HG03575 (cell line): ENCODE results near the gene RNU5B-1.
"Not testable (repeated sequence)": the region's sequence is repeated elsewhere in the genome, so short reads cannot be mapped to it uniquely, and the experiment has no call there.

Experiments
- ATAC-seq: cut with Tn5 transposase; IDR thresholded peaks from one replicate; pipeline ENCODE4 v1.9.1; 2021; ENCODE audit not compliant: unreplicated experiment, insufficient number of reproducible peaks, low FRiP score; ENCODE audit errors: extremely low read depth

RNU5B-1 gene

DNA sequence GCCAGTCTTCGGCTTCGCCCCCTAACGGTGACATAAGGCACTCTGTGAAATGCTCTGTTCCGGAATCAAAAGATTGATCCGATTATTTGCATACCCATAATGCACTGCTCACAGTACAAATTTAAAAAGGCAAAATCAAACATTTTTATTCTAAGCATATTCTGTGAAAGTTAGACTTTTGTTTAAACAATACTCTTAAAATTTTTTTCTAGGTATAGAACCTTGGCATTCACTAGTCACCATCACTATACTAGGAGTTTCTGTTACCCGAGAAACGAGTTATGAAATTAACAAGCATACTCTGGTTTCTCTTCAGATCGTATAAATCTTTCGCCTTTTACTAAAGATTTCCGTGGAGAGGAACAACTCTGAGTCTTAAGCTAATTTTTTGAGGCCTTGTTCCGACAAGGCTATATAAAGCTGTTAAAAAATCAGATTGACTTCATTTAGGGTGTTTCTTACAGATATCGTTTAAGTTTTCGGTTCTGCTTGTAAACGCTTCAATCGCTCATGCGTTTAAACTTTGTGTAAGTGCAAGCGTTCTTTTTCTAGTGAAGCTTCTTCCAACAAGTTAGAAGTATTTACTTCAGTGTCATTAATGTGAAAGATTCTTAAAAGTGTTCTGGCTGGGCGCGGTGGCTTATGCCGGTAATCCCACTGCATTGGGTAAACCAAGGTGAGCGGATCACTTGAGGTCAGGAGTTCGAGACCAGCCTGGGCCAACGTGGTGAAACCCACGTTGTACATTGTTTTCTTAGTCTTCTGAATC lies at the start of gene RNU5B-1:
Gene RNU5B-1 (plus strand): TSS at position 297 of the 769 bp plus-strand sequence.
- peak; percentile 49 for ATAC-seq

- no peak for ATAC-seq
Measured at GRCh38 chr15:65254758-65255157, 49.7 kb upstream of the RNU5B-1 start.

- ATAC-seq: no peak
Measured at GRCh38 chr15:65255486-65256140, 48.9 kb upstream of the RNU5B-1 start.

DNA sequence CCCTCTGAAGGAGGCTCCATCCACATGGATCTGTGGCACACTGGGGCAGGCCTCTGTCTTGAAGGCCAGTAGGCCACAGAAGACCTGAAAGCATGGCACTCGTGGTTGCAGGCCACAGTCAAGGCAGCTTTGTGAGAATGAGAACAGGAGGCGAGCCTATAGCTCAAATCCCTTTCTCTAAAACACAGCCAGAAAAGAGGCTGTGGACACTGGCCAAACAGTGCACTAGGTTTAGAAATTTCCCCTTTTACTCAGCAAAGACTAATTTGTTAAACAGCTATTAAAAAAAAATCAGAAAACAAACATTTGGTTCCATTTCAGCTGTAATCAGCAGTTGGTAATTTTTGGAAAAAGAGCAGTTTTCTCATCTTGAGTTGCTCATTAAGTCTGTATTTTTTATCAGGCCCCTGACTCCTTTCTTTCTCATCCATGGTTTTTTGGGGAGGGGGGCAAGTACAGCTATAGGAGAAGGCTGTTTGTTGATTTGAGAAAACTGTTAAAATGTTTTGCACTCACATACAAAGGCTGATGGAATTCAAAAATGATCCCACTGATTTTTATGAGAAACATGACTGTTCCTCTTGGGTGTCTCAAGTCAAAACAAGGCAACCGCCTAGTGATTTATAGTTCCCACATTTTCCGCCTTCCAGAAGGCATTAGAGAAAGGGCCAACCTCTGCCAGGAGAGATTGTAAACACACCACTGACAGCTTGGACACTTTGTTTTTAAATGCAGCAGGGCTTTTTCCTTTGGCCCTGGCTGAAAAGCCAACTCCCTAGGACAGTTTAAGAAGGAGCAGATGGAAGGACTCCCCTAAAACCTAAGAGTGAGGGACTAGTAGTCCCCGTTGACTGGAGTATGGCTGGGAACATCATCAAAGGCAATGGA lies 45.9 kb upstream of the RNU5B-1 start:
- ATAC-seq: no peak

DNA sequence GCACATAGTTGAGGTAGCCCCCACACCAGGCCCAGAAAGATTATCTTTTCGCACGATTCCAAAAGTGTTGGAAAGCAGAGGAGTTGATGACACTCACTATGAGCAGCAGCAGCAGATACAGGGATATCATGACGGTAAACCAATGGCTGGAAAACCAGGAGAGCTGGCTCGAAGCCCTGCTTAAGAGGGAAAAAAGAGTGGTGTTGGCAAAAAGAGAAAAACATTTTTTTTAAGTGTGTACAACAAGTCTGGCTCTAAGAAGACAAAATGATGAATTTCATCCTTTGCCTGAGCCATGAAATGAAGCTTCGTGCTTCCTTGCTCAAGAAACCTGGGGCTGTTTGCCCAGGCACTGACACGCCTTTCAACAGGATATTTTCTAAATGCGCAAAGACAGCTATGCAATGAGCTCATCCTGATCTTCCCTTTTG lies 45.1 kb upstream of the RNU5B-1 start:
- no peak for ATAC-seq

GRCh38 chr15:65260968-65261367 lies 43.5 kb upstream of the RNU5B-1 start:
- ATAC-seq: no peak

GRCh38 chr15:65263313-65263712 lies 41.2 kb upstream of the RNU5B-1 start:
- ATAC-seq: no peak

GRCh38 chr15:65264863-65265430 lies 39.5 kb upstream of the RNU5B-1 start:
- ATAC-seq: no peak

DNA sequence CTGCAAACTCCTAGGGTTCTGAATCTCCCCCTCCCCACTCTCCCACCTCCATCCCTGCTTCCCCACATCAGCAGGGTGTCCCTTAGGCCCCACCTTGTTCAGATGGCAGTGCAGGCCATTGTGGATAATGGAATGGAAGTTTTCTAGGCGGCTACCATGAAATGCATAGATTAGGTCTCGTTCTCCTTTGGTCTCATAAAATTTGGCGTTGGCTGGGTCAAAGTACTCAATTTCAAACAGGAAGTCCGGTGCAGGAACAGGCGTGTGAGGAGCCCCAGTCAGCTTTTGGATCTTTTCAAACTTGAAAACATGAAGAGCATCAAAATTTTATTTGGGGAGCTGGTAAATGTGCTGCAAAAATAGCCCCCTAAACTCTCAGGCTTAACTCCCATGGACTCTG lies 38.0 kb upstream of the RNU5B-1 start:
- no peak for ATAC-seq

GRCh38 chr15:65268411-65268810 lies 36.1 kb upstream of the RNU5B-1 start:
- ATAC-seq: no peak

DNA sequence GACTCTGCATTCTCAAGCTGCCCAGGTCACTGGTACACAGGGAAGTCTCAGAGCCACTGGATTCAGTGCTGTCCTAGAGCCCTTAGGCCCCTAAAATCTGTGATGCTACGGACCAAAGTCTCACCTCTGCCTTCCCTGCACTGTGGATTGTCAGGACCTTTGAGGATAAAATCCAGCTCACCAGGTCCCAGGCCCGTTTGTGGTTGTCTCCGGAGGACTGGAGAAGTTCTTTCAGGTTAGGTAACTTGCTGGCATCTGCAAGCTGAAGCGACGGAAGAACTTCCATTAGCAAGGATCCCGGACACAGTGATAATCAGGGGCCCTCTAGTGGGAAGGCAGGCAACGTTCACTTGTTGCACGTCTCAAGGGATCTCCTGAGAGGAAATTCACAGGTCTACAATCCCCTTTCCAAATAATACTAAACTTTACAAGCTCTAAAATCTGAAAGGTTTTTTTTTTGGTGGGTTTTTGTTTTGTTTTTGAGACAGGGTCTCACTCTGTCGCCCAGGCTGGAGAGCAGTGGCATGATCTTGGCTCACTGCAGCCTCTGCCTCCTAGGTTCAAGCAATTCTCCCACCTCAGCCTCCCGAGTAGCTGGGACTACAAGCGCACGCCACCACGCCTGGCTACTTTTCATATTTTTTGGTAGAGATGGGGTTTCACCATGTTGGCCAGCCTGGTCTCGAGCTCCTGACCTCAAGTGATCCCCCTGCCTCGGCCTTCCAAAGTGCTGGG lies 33.5 kb upstream of the RNU5B-1 start:
- not testable (repeated sequence) for ATAC-seq

DNA sequence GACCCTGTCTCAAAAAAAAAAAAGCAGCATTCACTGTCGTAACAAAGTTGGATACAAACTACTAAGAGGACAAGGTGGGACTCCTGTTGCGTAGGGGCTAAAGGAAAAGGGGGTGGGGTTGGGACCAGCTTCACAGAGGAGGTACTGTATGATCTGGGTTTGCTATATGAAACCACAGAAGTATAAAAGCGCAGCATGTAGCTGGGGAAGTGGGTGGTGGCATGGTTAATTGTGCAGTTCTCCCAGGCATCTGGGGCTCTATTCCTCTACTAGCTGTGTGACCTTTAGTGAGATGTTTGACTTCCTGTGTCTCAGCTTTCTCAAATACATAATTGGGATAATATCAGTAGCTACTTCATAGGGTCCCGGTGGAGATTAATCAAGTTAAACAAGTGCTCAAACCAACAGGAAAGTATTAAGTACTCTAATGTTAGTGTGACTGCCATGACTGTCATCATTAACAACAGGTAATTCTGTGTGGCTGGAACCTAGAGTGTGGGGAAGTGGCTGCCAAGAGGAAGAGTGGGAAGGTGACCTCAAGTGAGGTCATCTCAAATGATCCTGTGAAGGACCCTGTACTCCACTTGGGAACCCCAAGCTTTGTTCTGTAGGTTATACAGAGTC lies 29.3 kb upstream of the RNU5B-1 start:
- no peak for ATAC-seq

DNA sequence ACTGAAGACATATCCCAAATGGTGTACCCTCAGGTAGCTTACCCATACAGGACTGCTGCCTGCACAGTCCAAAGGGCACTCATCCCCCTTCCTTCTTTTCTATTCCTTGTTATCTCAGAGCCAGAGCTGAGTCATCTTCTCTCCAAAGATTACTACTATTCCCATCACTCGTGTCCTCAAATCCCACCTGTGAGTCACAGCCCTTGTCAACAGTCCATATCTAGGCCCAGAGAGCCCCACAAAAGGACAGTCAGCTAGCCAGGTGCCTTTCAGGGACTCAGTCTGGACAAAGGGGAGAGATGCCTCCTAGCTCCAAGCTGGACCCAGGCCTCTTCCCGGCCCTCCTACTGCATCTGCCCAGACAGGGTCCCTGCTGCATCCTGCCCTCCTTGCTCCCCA lies 28.8 kb upstream of the RNU5B-1 start:
- ATAC-seq: no peak

- ATAC-seq: no peak
Measured at GRCh38 chr15:65277015-65277414, 27.5 kb upstream of the RNU5B-1 start.

- no peak for ATAC-seq
Measured at GRCh38 chr15:65278480-65278879, 26.0 kb upstream of the RNU5B-1 start.

GRCh38 chr15:65285291-65286068 lies 19.0 kb upstream of the RNU5B-1 start:
- no peak for ATAC-seq

GRCh38 chr15:65286069-65286703 lies 18.3 kb upstream of the RNU5B-1 start:
- ATAC-seq: no peak
